ENCODE results near the gene MARS1.

- TF ChIP-seq POLR2AphosphoS5 (IDR thresholded peaks at IDR 0.05; ENCODE audit: low read depth, low read length) (no peak), TAF1 (IDR thresholded peaks at IDR 0.05; ENCODE audit: borderline replicate concordance, insufficient read depth, low read length) (no peak), REST (IDR thresholded peaks at IDR 0.05; ENCODE audit: insufficient read depth in 1 of 2, low read depth in 2 of 2, low read length in 2 of 2) (no peak), SIN3A (IDR thresholded peaks at IDR 0.05; ENCODE audit: borderline replicate concordance, insufficient read depth, low read length) (no peak), FOXP2 (optimal IDR thresholded peaks at IDR 0.05; ENCODE audit: borderline replicate concordance, extremely low read depth, extremely low read length, insufficient read depth) (no peak)
Observed at GRCh38 chr12:57461276-57461916, 26.5 kb upstream of the MARS1 start.
